ENCODE data around the gene IFFO2.

DNA sequence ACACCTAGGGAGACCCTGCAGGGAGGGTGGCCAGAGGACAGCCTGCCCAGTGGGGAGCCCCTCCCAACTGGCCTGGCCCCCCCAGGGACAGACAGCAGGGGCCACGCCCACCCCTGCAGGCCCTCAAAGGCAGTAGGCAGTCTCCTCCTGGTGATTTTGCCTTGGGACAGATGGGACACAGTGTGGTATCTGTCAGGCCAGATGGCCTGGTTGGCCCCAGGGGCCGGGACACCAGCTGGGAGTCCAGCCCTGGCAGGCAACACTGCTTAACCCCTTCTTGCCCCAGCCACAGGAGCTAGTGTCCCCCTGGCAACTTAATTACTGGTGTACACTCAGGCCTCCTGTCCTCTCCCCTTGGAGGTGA lies 17.8 kb downstream of the IFFO2 start:
- TF ChIP-seq, protein P1, sequence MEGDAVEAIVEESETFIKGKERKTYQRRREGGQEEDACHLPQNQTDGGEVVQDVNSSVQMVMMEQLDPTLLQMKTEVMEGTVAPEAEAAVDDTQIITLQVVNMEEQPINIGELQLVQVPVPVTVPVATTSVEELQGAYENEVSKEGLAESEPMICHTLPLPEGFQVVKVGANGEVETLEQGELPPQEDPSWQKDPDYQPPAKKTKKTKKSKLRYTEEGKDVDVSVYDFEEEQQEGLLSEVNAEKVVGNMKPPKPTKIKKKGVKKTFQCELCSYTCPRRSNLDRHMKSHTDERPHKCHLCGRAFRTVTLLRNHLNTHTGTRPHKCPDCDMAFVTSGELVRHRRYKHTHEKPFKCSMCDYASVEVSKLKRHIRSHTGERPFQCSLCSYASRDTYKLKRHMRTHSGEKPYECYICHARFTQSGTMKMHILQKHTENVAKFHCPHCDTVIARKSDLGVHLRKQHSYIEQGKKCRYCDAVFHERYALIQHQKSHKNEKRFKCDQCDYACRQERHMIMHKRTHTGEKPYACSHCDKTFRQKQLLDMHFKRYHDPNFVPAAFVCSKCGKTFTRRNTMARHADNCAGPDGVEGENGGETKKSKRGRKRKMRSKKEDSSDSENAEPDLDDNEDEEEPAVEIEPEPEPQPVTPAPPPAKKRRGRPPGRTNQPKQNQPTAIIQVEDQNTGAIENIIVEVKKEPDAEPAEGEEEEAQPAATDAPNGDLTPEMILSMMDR (IDR thresholded peaks at IDR 0.05): no peak
- TF ChIP-seq EZH2 (IDR thresholded peaks at IDR 0.05; ENCODE audit: borderline replicate concordance, insufficient read depth, low read depth, low read length, poor library complexity, severe bottlenecking): no peak
